C4-2B (cell line): ENCODE data around the gene MTCP1.

Experiments used
- H3K27ac ChIP-seq: fragments of 450-650 bp; 2 replicates; pipeline ENCODE4 v1.5.1; 2017
- CTCF ChIP-seq: fragments of 450-650 bp; conservative IDR thresholded peaks from 2 replicates; pipeline ENCODE4 v1.5.1; 2017; ENCODE audit warnings: mild to moderate bottlenecking
- ZFX ChIP-seq: fragments of 450-650 bp; IDR thresholded peaks from 2 replicates; pipeline ENCODE4 v1.6.1; 2017

Gene MTCP1

GRCh38 chrX:155094468-155095061, 23.6 kb upstream of the MTCP1 start:
- TF ChIP-seq ZFX = no peak
- peak; percentile 74 for TF ChIP-seq CTCF
- H3K27ac ChIP-seq = no peak overlapping the region

DNA sequence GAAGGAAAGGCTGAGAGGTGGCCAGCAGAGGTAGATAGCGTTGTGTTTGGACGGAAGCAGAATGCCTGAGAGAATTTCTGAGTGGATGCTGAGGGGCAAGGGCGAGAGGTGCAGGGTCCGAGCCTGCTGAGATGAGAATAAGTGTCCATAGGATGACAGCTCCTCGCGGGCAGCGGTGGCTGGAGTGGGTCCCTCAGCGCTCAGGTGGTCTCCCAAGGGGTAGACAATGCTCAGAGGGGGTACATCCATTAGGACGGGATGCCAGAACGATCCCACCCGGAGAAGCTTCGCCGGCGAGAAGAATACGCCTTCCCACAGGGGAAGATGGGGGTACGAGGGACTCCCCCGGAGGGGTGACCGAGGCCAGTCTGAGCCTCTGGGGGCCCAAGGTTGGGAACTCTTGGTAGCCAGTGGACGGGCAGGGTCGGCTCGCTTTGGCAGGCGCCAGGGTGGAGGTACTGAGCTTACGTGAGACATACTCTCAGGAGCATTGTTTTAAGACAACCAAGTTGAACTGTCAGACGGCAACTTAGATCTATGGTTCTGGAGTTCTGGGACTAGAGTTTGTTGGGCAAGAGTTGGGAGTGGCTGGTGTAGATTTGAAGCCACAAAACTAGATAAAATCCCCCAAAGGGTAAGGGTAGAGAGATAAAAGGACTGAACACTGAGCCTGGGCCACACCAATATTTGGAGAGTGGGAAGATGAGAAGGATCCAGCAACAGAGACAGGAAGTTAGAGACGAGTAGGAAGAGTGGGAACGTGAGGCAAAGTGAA, 16.2 kb upstream of the MTCP1 start:
- H3K27ac ChIP-seq = no peak overlapping the region
- TF ChIP-seq CTCF = no peak
- TF ChIP-seq ZFX = no peak

GRCh38 chrX:155086202-155086840, 15.4 kb upstream of the MTCP1 start:
- no peak overlapping the region for H3K27ac ChIP-seq
- TF ChIP-seq CTCF (peak; percentile 70), ZFX (no peak)

GRCh38 chrX:155071694-155072280, 851 bp upstream of the MTCP1 start:
- H3K27ac ChIP-seq = peak overlapping the region; percentile 94
- no peak; the same call in 1 of the 2 replicates for TF ChIP-seq ZFX
- TF ChIP-seq CTCF = no peak

- H3K27ac ChIP-seq = peak overlapping the region; percentile 94
- no peak for TF ChIP-seq CTCF
- TF ChIP-seq ZFX = peak; percentile 44
Measured at GRCh38 chrX:155070663-155070974, 317 bp downstream of the MTCP1 start.

- peak overlapping the region; percentile 94; the same call in 1 of the 2 replicates for H3K27ac ChIP-seq
- TF ChIP-seq CTCF (no peak), ZFX (no peak)
Measured at GRCh38 chrX:155070038-155070437, 898 bp downstream of the MTCP1 start.

- no peak overlapping the region for H3K27ac ChIP-seq
- TF ChIP-seq CTCF (no peak), ZFX (no peak)
Measured at GRCh38 chrX:155069414-155069813, 1.5 kb downstream of the MTCP1 start.
